ENCODE measurements around the gene PDIA2. TPM values are rescaled to one million over a fixed set of nuclear protein-coding genes. Genes with fewer than 3 reads are reported as not detected.
A peak's percentile ranks its signal among the peaks of the same experiment; 100 is the strongest.
"Not testable (repeated sequence)": the region's sequence is repeated elsewhere in the genome, so short reads cannot be mapped to it uniquely, and the experiment has no call there.

The PDIA2 gene
- polyA plus RNA-seq, 2 of the 4 experiments (the other 2 are of a cell fraction), result 0.45 to 0.52 TPM

GRCh38 chr16:324451-325334 lies 41.7 kb downstream of the PDIA2 start:
- FAIRE-seq, result no peak
- Histone ChIP-seq H3K4me1 (peaks cover 31% of the 10 kb centered on the region), H3K9me3 (no peaks in the 10 kb centered on the region), H3K4me3 (no peak overlapping the region), H3K4me2 (no peak overlapping the region), H3K27ac (peak overlapping the region in 1 of 2 experiments; percentile 64; a peak in 2 of 6 replicates)
- no peak for DNase-seq (ENCODE audit: low read depth in 1 of 2, low spot score in 1 of 2)
- TF ChIP-seq CEBPB (IDR thresholded peaks at IDR 0.05) (no peak), HDAC2 (IDR thresholded peaks at IDR 0.05) (no peak), HOXA7 (CRISPR knock-in tag; IDR thresholded peaks at IDR 0.05) (no peak), SREBF2 (IDR thresholded peaks at IDR 0.05) (no peak), TFCP2L1 (CRISPR knock-in tag; IDR thresholded peaks at IDR 0.05) (no peak), ZC3H11A (IDR thresholded peaks at IDR 0.05) (no peak), CHD4 (IDR thresholded peaks at IDR 0.05; ENCODE audit: borderline replicate concordance) (no peak), KDM1A (IDR thresholded peaks at IDR 0.05; ENCODE audit: low read depth) (no peak), HEYL (CRISPR knock-in tag; IDR thresholded peaks at IDR 0.05) (no peak), ESRRA (IDR thresholded peaks at IDR 0.05; ENCODE audit: borderline replicate concordance, low read length) (no peak)
- TF ChIP-seq, protein P1, sequence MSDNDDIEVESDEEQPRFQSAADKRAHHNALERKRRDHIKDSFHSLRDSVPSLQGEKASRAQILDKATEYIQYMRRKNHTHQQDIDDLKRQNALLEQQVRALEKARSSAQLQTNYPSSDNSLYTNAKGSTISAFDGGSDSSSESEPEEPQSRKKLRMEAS (IDR thresholded peaks at IDR 0.05), result no peak
- TF ChIP-seq, protein P2, sequence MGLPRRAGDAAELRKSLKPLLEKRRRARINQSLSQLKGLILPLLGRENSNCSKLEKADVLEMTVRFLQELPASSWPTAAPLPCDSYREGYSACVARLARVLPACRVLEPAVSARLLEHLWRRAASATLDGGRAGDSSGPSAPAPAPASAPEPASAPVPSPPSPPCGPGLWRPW (IDR thresholded peaks at IDR 0.05), result no peak
- ChIA-PET CTCF (interaction anchor here (1.0 kb wide), 1 partner anchor 38 kb away, joined by 3 read pairs; no protein-coding TSS in a partner anchor), POLR2A (no interaction called here)
- WGBS (ENCODE audit: missing lambda C conversion rate), result 93% methylated on average over 50 of the region's 55 CpGs
- ATAC-seq, result no peak

- ChIA-PET CTCF (interaction anchor here (0.6 to 1.1 kb wide), 2 partner anchors 9 to 141 kb away, joined by 3 to 4 read pairs; no protein-coding TSS in a partner anchor), POLR2A (no interaction called here)
- TF ChIP-seq ZSCAN20 (CRISPR knock-in tag; IDR thresholded peaks at IDR 0.05) (no peak), FOSL2 (IDR thresholded peaks at IDR 0.05) (no peak), FOSL2 (CRISPR knock-in tag; IDR thresholded peaks at IDR 0.05) (no peak)
- no peaks in the 10 kb centered on the region for H3K9me3 ChIP-seq
- ATAC-seq, result no peak
- H3K4me3 ChIP-seq, result no peak overlapping the region
- no peak for DNase-seq (ENCODE audit: low read depth in 1 of 2, low spot score in 1 of 2)
- peak overlapping the region; percentile 11 to 64; a peak in 4 of 6 replicates for H3K27ac ChIP-seq
- 92% methylated on average over 28 of the region's 28 CpGs for WGBS (ENCODE audit: missing lambda C conversion rate)
- peaks cover 31% of the 10 kb centered on the region for H3K4me1 ChIP-seq
- H3K4me2 ChIP-seq, result no peak overlapping the region
- FAIRE-seq, result no peak
Measured at GRCh38 chr16:325375-326145, 42.6 kb downstream of the PDIA2 start.

- Histone ChIP-seq H3K4me2 (no peak overlapping the region), H3K9me3 (no peaks in the 10 kb centered on the region), H3K4me3 (no peak overlapping the region), H3K27ac (peak overlapping the region in 1 of 2 experiments; percentile 6; a peak in 1 of 6 replicates), H3K4me1 (peaks cover 36% of the 10 kb centered on the region)
- ChIA-PET POLR2A (no interaction called here), CTCF (no interaction called here)
- TF ChIP-seq EHF (CRISPR knock-in tag; IDR thresholded peaks at IDR 0.05) (no peak), POLR2AphosphoS2 (conservative IDR thresholded peaks at IDR 0.05; ENCODE audit: low read length) (no peak), BHLHE40 (IDR thresholded peaks at IDR 0.05; ENCODE audit: low read depth, low read length) (no peak), SMC3 (IDR thresholded peaks at IDR 0.05) (no peak), RFX5 (IDR thresholded peaks at IDR 0.05) (no peak), MAFK (IDR thresholded peaks at IDR 0.05; ENCODE audit: partially characterized antibody) (no peak), TP53 (CRISPR knock-in tag; IDR thresholded peaks at IDR 0.05) (no peak), FOSB (CRISPR knock-in tag; IDR thresholded peaks at IDR 0.05) (no peak), HOXA7 (CRISPR knock-in tag; IDR thresholded peaks at IDR 0.05) (no peak), KDM1A (IDR thresholded peaks at IDR 0.05; ENCODE audit: low read depth) (no peak), MAZ (IDR thresholded peaks at IDR 0.05; ENCODE audit: borderline replicate concordance, low read depth, low read length) (no peak)
- TF ChIP-seq, protein P3, sequence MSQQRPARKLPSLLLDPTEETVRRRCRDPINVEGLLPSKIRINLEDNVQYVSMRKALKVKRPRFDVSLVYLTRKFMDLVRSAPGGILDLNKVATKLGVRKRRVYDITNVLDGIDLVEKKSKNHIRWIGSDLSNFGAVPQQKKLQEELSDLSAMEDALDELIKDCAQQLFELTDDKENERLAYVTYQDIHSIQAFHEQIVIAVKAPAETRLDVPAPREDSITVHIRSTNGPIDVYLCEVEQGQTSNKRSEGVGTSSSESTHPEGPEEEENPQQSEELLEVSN (IDR thresholded peaks at IDR 0.05; ENCODE audit: borderline replicate concordance, low read depth), result no peak
- TF ChIP-seq, protein P4, sequence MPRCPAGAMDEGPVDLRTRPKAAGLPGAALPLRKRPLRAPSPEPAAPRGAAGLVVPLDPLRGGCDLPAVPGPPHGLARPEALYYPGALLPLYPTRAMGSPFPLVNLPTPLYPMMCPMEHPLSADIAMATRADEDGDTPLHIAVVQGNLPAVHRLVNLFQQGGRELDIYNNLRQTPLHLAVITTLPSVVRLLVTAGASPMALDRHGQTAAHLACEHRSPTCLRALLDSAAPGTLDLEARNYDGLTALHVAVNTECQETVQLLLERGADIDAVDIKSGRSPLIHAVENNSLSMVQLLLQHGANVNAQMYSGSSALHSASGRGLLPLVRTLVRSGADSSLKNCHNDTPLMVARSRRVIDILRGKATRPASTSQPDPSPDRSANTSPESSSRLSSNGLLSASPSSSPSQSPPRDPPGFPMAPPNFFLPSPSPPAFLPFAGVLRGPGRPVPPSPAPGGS (IDR thresholded peaks at IDR 0.05), result no peak
- WGBS (ENCODE audit: missing lambda C conversion rate), result 96% methylated on average over 2 of the region's 2 CpGs
- ATAC-seq (no peak), FAIRE-seq (no peak), DNase-seq (ENCODE audit: low read depth in 1 of 2, low spot score in 1 of 2) (no peak)
Measured at GRCh38 chr16:330741-331140, 47.8 kb downstream of the PDIA2 start.

GRCh38 chr16:331181-331814 lies 48.3 kb downstream of the PDIA2 start:
- POLR2A ChIA-PET; FAIRE-seq; H3K4me2 ChIP-seq; DNase-seq (ENCODE audit: low read depth in 1 of 2, low spot score in 1 of 2); ATAC-seq; H3K4me3 ChIP-seq; H3K9me3 ChIP-seq: not testable (repeated sequence)
- Histone ChIP-seq H3K4me1 (peaks cover 32% of the 10 kb centered on the region), H3K27ac (0 out of 6 replicates have a peak overlapping the region, but pooled peaks of 1 of the 2 experiments have one; percentile 6)
- CTCF ChIA-PET, result interaction anchor here (0.8 to 1.1 kb wide), 2 partner anchors 31 to 234 kb away, joined by 3 read pairs; no protein-coding TSS in a partner anchor
- WGBS (ENCODE audit: missing lambda C conversion rate), result 76% methylated on average over 6 of the region's 6 CpGs

All from A549 (cell line).